22Rv1 (cell line): ENCODE results near the gene HIPK3.
"Not testable (repeated sequence)": the region's sequence is repeated elsewhere in the genome, so short reads cannot be mapped to it uniquely, and the experiment has no call there.

ENCODE experiments used
- H3K27ac ChIP-seq: fragments of 450-650 bp; 2 replicates; pipeline ENCODE4 v1.5.1; 2017
- CTCF ChIP-seq: fragments of 450-650 bp; IDR thresholded peaks from 2 replicates; pipeline ENCODE4 v1.5.1; 2017; ENCODE audit warnings: mild to moderate bottlenecking
- ZFX ChIP-seq: fragments of 450-650 bp; IDR thresholded peaks from 2 replicates; pipeline ENCODE4 v1.6.1; 2017; ENCODE audit warnings: antibody characterized with exemption, borderline replicate concordance

Gene HIPK3

GRCh38 chr11:33366918-33367317 lies 109.7 kb downstream of the HIPK3 start:
- H3K27ac ChIP-seq = no peak overlapping the region
- TF ChIP-seq ZFX = no peak
- no peak for TF ChIP-seq CTCF

GRCh38 chr11:33368475-33368874 lies 111.3 kb downstream of the HIPK3 start:
- H3K27ac ChIP-seq = not testable (repeated sequence)

- H3K27ac ChIP-seq = no peak overlapping the region
- TF ChIP-seq ZFX (no peak), CTCF (no peak)
Observed at GRCh38 chr11:33368931-33369330, 111.8 kb downstream of the HIPK3 start.

GRCh38 chr11:33373636-33374035 lies 116.5 kb downstream of the HIPK3 start:
- H3K27ac ChIP-seq = no peak overlapping the region
- no peak for TF ChIP-seq ZFX
- TF ChIP-seq CTCF = no peak

GRCh38 chr11:33375236-33375635 lies 118.1 kb downstream of the HIPK3 start:
- no peak for TF ChIP-seq ZFX
- TF ChIP-seq CTCF = no peak
- no peak overlapping the region for H3K27ac ChIP-seq

- TF ChIP-seq CTCF (no peak), ZFX (no peak)
- no peak within 1 kb of the TSS for H3K27ac ChIP-seq
Observed at GRCh38 chr11:33375688-33376311, 118.6 kb downstream of the HIPK3 start, which contains the start of gene KIAA1549L. KIAA1549L (plus strand) TSS chr11:33376108.

GRCh38 chr11:33376331-33377310 lies 119.4 kb downstream of the HIPK3 start:
- TF ChIP-seq ZFX = no peak
- no peak for TF ChIP-seq CTCF
- no peak overlapping the region for H3K27ac ChIP-seq
